ENCODE measurements around the gene RAD51C. TPM values are rescaled to one million over a fixed set of nuclear protein-coding genes. Genes with fewer than 3 reads are reported as not detected.
"Not testable (repeated sequence)": the region's sequence is repeated elsewhere in the genome, so short reads cannot be mapped to it uniquely, and the experiment has no call there.

The RAD51C gene
- total and polyA plus RNA-seq, 2 experiments from 2014 or later: 19.2 to 41.6 TPM

DNA sequence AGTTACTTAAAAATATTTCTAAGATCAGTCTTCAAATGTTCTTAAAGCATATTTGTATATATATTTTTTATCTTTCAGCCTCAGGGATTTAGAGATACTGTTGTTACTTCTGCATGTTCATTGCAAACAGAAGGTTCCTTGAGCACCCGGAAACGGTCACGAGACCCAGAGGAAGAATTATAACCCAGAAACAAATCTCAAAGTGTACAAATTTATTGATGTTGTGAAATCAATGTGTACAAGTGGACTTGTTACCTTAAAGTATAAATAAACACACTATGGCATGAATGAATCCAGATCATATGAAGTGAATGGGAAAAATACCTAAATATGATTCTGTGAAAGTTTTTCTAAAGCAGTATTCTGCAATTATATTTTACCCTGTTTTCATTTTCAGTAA lies 41.6 kb downstream of the RAD51C start:
- Histone ChIP-seq H3K4me1 (ENCODE audit: insufficient read depth) (no peaks in the 10 kb centered on the region), H3K9me3 (ENCODE audit: low read depth) (no peaks in the 10 kb centered on the region), H3K79me2 (no peaks in the 10 kb centered on the region), H3K4me2 (no peak overlapping the region), H4K20me1 (ENCODE audit: insufficient read depth, poor library complexity, severe bottlenecking) (no peaks in the 10 kb centered on the region), H3K27ac (no peak overlapping the region), H3K36me3 (replicated peaks; ENCODE audit: insufficient read depth, low read depth) (no peaks in the 10 kb centered on the region), H3K27me3 (no peaks in the 10 kb centered on the region), H3K4me3 (no peak overlapping the region), H2AFZ (no peak overlapping the region), H3K9me2 (replicated peaks; ENCODE audit: insufficient read depth) (no peaks in the 10 kb centered on the region)
- TF ChIP-seq EZH2 (IDR thresholded peaks at IDR 0.05; ENCODE audit: borderline replicate concordance) (no peak), EZH2phosphoT487 (IDR thresholded peaks at IDR 0.05; ENCODE audit: low read depth, severe bottlenecking, unreplicated experiment) (no peak)
- TF ChIP-seq, protein P1, sequence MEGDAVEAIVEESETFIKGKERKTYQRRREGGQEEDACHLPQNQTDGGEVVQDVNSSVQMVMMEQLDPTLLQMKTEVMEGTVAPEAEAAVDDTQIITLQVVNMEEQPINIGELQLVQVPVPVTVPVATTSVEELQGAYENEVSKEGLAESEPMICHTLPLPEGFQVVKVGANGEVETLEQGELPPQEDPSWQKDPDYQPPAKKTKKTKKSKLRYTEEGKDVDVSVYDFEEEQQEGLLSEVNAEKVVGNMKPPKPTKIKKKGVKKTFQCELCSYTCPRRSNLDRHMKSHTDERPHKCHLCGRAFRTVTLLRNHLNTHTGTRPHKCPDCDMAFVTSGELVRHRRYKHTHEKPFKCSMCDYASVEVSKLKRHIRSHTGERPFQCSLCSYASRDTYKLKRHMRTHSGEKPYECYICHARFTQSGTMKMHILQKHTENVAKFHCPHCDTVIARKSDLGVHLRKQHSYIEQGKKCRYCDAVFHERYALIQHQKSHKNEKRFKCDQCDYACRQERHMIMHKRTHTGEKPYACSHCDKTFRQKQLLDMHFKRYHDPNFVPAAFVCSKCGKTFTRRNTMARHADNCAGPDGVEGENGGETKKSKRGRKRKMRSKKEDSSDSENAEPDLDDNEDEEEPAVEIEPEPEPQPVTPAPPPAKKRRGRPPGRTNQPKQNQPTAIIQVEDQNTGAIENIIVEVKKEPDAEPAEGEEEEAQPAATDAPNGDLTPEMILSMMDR (IDR thresholded peaks at IDR 0.05; ENCODE audit: poor library complexity): no peak
- DNase-seq (ENCODE audit: low spot score): no peak
- WGBS (ENCODE audit: low lambda C conversion rate, missing lambda C conversion rate): 93% methylated on average over 3 of the region's 3 CpGs

DNA sequence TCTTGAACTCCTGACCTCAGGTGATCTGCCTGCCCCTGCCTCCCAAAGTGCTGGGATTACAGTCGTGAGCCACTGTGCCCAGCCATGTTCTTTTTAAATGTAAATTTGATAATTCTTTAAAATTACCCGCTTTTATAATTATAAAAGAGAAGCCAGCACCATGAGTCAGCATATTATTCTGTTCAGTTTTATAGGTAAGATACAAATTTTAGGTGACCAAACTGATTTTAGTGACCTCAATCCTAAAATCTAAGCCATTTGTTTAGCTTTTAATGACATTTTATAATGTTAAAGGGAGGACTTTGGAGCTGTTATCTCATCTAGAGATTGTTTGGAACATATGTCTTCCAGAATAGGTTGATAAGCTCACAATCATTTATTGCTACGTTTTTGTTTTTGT lies 42.4 kb downstream of the RAD51C start:
- TF ChIP-seq EZH2 (IDR thresholded peaks at IDR 0.05; ENCODE audit: borderline replicate concordance) (no peak), EZH2phosphoT487 (IDR thresholded peaks at IDR 0.05; ENCODE audit: low read depth, severe bottlenecking, unreplicated experiment) (no peak)
- TF ChIP-seq, protein P1 (IDR thresholded peaks at IDR 0.05; ENCODE audit: poor library complexity): no peak
- Histone ChIP-seq H3K4me3 (no peak overlapping the region), H3K79me2 (no peaks in the 10 kb centered on the region), H3K9me2 (replicated peaks; ENCODE audit: insufficient read depth) (no peaks in the 10 kb centered on the region), H2AFZ (no peak overlapping the region), H3K27ac (no peak overlapping the region), H3K36me3 (replicated peaks; ENCODE audit: insufficient read depth, low read depth) (no peaks in the 10 kb centered on the region), H3K27me3 (no peaks in the 10 kb centered on the region), H3K9me3 (ENCODE audit: low read depth) (no peaks in the 10 kb centered on the region), H3K4me2 (no peak overlapping the region), H3K4me1 (ENCODE audit: insufficient read depth) (no peaks in the 10 kb centered on the region), H4K20me1 (ENCODE audit: insufficient read depth, poor library complexity, severe bottlenecking) (no peaks in the 10 kb centered on the region)
- 76% methylated on average over 3 of the region's 3 CpGs for WGBS (ENCODE audit: low lambda C conversion rate, missing lambda C conversion rate)
- no peak for DNase-seq (ENCODE audit: low spot score)

DNA sequence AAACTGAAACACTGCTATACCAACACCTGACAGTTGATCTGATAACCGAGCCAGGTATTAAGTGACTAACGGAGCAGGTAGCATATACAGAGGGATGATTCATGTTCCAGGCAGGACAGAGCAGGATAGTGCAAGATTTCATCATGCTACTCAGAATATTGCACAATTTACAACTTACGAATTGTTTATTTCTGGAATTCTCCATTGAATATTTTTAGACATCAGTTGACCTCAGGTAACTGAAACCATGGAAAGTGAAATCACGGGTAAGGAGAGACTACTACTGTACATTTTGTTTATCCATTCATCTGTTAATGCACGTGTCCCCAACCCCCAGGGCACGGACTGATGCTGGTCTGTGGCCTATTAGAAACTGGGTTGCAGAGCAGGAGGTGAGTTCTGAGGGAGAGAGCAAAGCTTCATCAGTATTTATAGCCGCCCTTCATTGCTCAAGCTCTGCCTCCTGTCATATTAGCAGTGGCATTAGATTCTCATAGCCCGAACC lies 48.8 kb downstream of the RAD51C start:
- peak; percentile 51 for DNase-seq (ENCODE audit: low spot score)
- Histone ChIP-seq H3K9me2 (replicated peaks; ENCODE audit: insufficient read depth) (no peaks in the 10 kb centered on the region), H3K79me2 (no peaks in the 10 kb centered on the region), H3K4me1 (ENCODE audit: insufficient read depth) (no peaks in the 10 kb centered on the region), H3K27me3 (no peaks in the 10 kb centered on the region), H2AFZ (no peak overlapping the region), H3K9me3 (ENCODE audit: low read depth) (no peaks in the 10 kb centered on the region), H3K4me2 (no peak overlapping the region), H3K27ac (no peak overlapping the region), H3K4me3 (no peak overlapping the region), H3K36me3 (replicated peaks; ENCODE audit: insufficient read depth, low read depth) (no peaks in the 10 kb centered on the region), H4K20me1 (ENCODE audit: insufficient read depth, poor library complexity, severe bottlenecking) (no peaks in the 10 kb centered on the region)
- TF ChIP-seq EZH2 (IDR thresholded peaks at IDR 0.05; ENCODE audit: borderline replicate concordance) (no peak), EZH2phosphoT487 (IDR thresholded peaks at IDR 0.05; ENCODE audit: low read depth, severe bottlenecking, unreplicated experiment) (no peak)
- TF ChIP-seq, protein P1 (IDR thresholded peaks at IDR 0.05; ENCODE audit: poor library complexity): no peak
- WGBS (ENCODE audit: low lambda C conversion rate, missing lambda C conversion rate): 75% methylated on average over 8 of the region's 8 CpGs

- Histone ChIP-seq H3K4me2 (no peak overlapping the region), H3K27ac (no peak overlapping the region), H2AFZ (no peak overlapping the region), H3K4me3 (no peak overlapping the region), H3K79me2 (no peaks in the 10 kb centered on the region), H3K36me3 (replicated peaks; ENCODE audit: insufficient read depth, low read depth) (no peaks in the 10 kb centered on the region), H4K20me1 (ENCODE audit: insufficient read depth, poor library complexity, severe bottlenecking) (no peaks in the 10 kb centered on the region), H3K9me2 (replicated peaks; ENCODE audit: insufficient read depth) (no peaks in the 10 kb centered on the region), H3K9me3 (ENCODE audit: low read depth) (no peaks in the 10 kb centered on the region), H3K4me1 (ENCODE audit: insufficient read depth) (no peaks in the 10 kb centered on the region), H3K27me3 (peaks cover 3% of the 10 kb centered on the region)
- no peak for DNase-seq (ENCODE audit: low spot score)
- TF ChIP-seq, protein P1 (IDR thresholded peaks at IDR 0.05; ENCODE audit: poor library complexity): no peak
- TF ChIP-seq EZH2phosphoT487 (IDR thresholded peaks at IDR 0.05; ENCODE audit: low read depth, severe bottlenecking, unreplicated experiment): no peak
- TF ChIP-seq EZH2 (IDR thresholded peaks at IDR 0.05; ENCODE audit: borderline replicate concordance): no peak
- 71% methylated on average over 1 of the region's 1 CpG for WGBS (ENCODE audit: low lambda C conversion rate, missing lambda C conversion rate)
These were observed 55.3 kb downstream of the RAD51C start for GRCh38 chr17:58747674-58748073.

GRCh38 chr17:58749627-58750026 lies 57.2 kb downstream of the RAD51C start:
- H3K4me3 ChIP-seq; H4K20me1 ChIP-seq (ENCODE audit: insufficient read depth, poor library complexity, severe bottlenecking); H3K4me2 ChIP-seq; H3K36me3 ChIP-seq (replicated peaks; ENCODE audit: insufficient read depth, low read depth); H3K9me3 ChIP-seq (ENCODE audit: low read depth); H3K79me2 ChIP-seq; H3K4me1 ChIP-seq (ENCODE audit: insufficient read depth); H3K27ac ChIP-seq; DNase-seq (ENCODE audit: low spot score); H3K9me2 ChIP-seq (replicated peaks; ENCODE audit: insufficient read depth); H2AFZ ChIP-seq: not testable (repeated sequence)
- peaks cover 16% of the 10 kb centered on the region for H3K27me3 ChIP-seq

Measured in hepatocyte (in vitro differentiated cells).